C4-2B (cell line): Measurements from ENCODE around the gene STK38.

Experiments used
- H3K27ac ChIP-seq: fragments of 450-650 bp; 2 replicates; pipeline ENCODE4 v1.5.1; 2017
- CTCF ChIP-seq: fragments of 450-650 bp; conservative IDR thresholded peaks from 2 replicates; pipeline ENCODE4 v1.5.1; 2017; ENCODE audit warnings: mild to moderate bottlenecking
- ZFX ChIP-seq: fragments of 450-650 bp; IDR thresholded peaks from 2 replicates; pipeline ENCODE4 v1.6.1; 2017

Gene STK38

GRCh38 chr6:36526066-36526465 lies 21.2 kb downstream of the STK38 start:
- TF ChIP-seq ZFX (no peak), CTCF (no peak)

GRCh38 chr6:36525346-36525745 lies 21.9 kb downstream of the STK38 start:
- H3K27ac ChIP-seq: no peak overlapping the region
- TF ChIP-seq CTCF (no peak), ZFX (no peak)

More at GRCh38 chr6:36526066-36526465, 21.2 kb downstream of the STK38 start:
- no peak overlapping the region for H3K27ac ChIP-seq

GRCh38 chr6:36524871-36525270 lies 22.4 kb downstream of the STK38 start:
- TF ChIP-seq ZFX: no peak
- TF ChIP-seq CTCF: no peak
- H3K27ac ChIP-seq: no peak overlapping the region

- TF ChIP-seq CTCF (no peak), ZFX (no peak)
- no peak overlapping the region for H3K27ac ChIP-seq
Measured at GRCh38 chr6:36523936-36524499, 23.3 kb downstream of the STK38 start.

GRCh38 chr6:36523451-36523850 lies 23.8 kb downstream of the STK38 start:
- TF ChIP-seq ZFX (no peak), CTCF (no peak)
- H3K27ac ChIP-seq: no peak overlapping the region

GRCh38 chr6:36519352-36519751 lies 27.9 kb downstream of the STK38 start:
- H3K27ac ChIP-seq: no peak overlapping the region
- TF ChIP-seq ZFX (no peak), CTCF (no peak)

GRCh38 chr6:36517408-36517807 lies 29.9 kb downstream of the STK38 start:
- TF ChIP-seq CTCF (no peak), ZFX (no peak)
- H3K27ac ChIP-seq: no peak overlapping the region
